ENCODE results near the gene B3GNT2. TPM values are rescaled to one million over a fixed set of nuclear protein-coding genes. Genes with fewer than 3 reads are reported as not detected.

The B3GNT2 gene
- total and polyA plus RNA-seq, 2 of the 4 experiments (the other 2 are of a cell fraction) = 5.0 to 11.1 TPM

GRCh38 chr2:62188416-62188815 lies 7.5 kb upstream of the B3GNT2 start:
- no peak overlapping the region for H3K18ac ChIP-seq (ENCODE audit: low read depth, low read length)
- H2BK5ac ChIP-seq (ENCODE audit: low read depth, low read length, poor library complexity, severe bottlenecking) = no peak overlapping the region
- H3K36me3 ChIP-seq (ENCODE audit: control insufficient read depth, insufficient read depth, low read length) = no peaks in the 10 kb centered on the region
- dilution Hi-C loops (cut with HindIII; ENCODE audit: low sequenced_read_pairs, unreplicated experiment) (no loop called here), in situ Hi-C loops (cut with MboI; ENCODE audit: low sequenced_read_pairs) (no loop called here), intact Hi-C loops (cut with micrococcal nuclease) (no loop called here)
- no peak overlapping the region for H3K56ac ChIP-seq (ENCODE audit: extremely low read depth, insufficient read depth, low read length)
- H3K23ac ChIP-seq (ENCODE audit: low read depth, low read length) = no peak overlapping the region
- H3K27ac ChIP-seq (ENCODE audit: insufficient read depth, low read length) = no peak overlapping the region
- H2AFZ ChIP-seq (replicated peaks; ENCODE audit: low read length, poor library complexity) = no peak overlapping the region
- H2BK20ac ChIP-seq (ENCODE audit: low read depth, low read length) = no peak overlapping the region
- H3K9me3 ChIP-seq (ENCODE audit: control insufficient read depth, insufficient read depth, low read length) = peaks cover 2% of the 10 kb centered on the region; the same call in 1 of the 2 replicates
- no peak overlapping the region for H3K9ac ChIP-seq (ENCODE audit: low read depth, low read length)
- ChIA-PET CTCF (no interaction called here), POLR2A (ENCODE audit: unreplicated experiment) (no interaction called here)
- no peak overlapping the region for H2BK120ac ChIP-seq (ENCODE audit: low read depth, low read length)
- no CpG with 5 or more reads among the region's 3 CpGs for WGBS, 2 experiments (ENCODE audit: extremely low coverage in 2 of 2, insufficient read length in 1 of 2)
- H2AK9ac ChIP-seq (replicated peaks; ENCODE audit: low read depth, low read length, poor library complexity) = no peak overlapping the region
- H3K79me1 ChIP-seq (ENCODE audit: low read depth in 1 of 2, low read length in 2 of 2) = no peaks in the 10 kb centered on the region
- H2BK15ac ChIP-seq (ENCODE audit: low read depth, low read length) = no peak overlapping the region
- H4K20me1 ChIP-seq (ENCODE audit: insufficient read depth, low read length) = no peaks in the 10 kb centered on the region
- no peak overlapping the region for H4K5ac ChIP-seq (ENCODE audit: low read depth, low read length)
- DNase-seq = no peak
- H2AK5ac ChIP-seq (ENCODE audit: low read depth, low read length) = no peak overlapping the region
- no peak overlapping the region for H3K4ac ChIP-seq (ENCODE audit: low read depth, low read length)
- TF ChIP-seq, protein P1, sequence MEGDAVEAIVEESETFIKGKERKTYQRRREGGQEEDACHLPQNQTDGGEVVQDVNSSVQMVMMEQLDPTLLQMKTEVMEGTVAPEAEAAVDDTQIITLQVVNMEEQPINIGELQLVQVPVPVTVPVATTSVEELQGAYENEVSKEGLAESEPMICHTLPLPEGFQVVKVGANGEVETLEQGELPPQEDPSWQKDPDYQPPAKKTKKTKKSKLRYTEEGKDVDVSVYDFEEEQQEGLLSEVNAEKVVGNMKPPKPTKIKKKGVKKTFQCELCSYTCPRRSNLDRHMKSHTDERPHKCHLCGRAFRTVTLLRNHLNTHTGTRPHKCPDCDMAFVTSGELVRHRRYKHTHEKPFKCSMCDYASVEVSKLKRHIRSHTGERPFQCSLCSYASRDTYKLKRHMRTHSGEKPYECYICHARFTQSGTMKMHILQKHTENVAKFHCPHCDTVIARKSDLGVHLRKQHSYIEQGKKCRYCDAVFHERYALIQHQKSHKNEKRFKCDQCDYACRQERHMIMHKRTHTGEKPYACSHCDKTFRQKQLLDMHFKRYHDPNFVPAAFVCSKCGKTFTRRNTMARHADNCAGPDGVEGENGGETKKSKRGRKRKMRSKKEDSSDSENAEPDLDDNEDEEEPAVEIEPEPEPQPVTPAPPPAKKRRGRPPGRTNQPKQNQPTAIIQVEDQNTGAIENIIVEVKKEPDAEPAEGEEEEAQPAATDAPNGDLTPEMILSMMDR (conservative IDR thresholded peaks at IDR 0.05; ENCODE audit: low read depth, low read length) = no peak
- TF ChIP-seq RCOR1 (IDR thresholded peaks at IDR 0.05; ENCODE audit: insufficient replicate concordance, low read length) (no peak), CEBPB (IDR thresholded peaks at IDR 0.05; ENCODE audit: low read depth, low read length) (no peak), BHLHE40 (IDR thresholded peaks at IDR 0.05; ENCODE audit: low read depth, low read length) (no peak), POLR2A (IDR thresholded peaks at IDR 0.05; ENCODE audit: low read depth, low read length) (no peak), USF2 (IDR thresholded peaks at IDR 0.05; ENCODE audit: low read depth, low read length) (no peak), CHD1 (IDR thresholded peaks at IDR 0.05; ENCODE audit: low read depth, low read length) (no peak), FOS (IDR thresholded peaks at IDR 0.05; ENCODE audit: low read depth, low read length) (no peak), MXI1 (IDR thresholded peaks at IDR 0.05; ENCODE audit: borderline replicate concordance, low read depth, low read length) (no peak), MAFK (IDR thresholded peaks at IDR 0.05; ENCODE audit: low read depth, low read length) (no peak), RAD21 (IDR thresholded peaks at IDR 0.05; ENCODE audit: low read length) (no peak), NFE2L2 (IDR thresholded peaks at IDR 0.05; ENCODE audit: low read depth, low read length) (no peak), MAZ (IDR thresholded peaks at IDR 0.05; ENCODE audit: borderline replicate concordance, low read depth, low read length) (no peak), RFX5 (IDR thresholded peaks at IDR 0.05; ENCODE audit: low read depth, low read length) (no peak), SMC3 (IDR thresholded peaks at IDR 0.05; ENCODE audit: low read depth, low read length) (no peak)
- TF ChIP-seq, protein P2, sequence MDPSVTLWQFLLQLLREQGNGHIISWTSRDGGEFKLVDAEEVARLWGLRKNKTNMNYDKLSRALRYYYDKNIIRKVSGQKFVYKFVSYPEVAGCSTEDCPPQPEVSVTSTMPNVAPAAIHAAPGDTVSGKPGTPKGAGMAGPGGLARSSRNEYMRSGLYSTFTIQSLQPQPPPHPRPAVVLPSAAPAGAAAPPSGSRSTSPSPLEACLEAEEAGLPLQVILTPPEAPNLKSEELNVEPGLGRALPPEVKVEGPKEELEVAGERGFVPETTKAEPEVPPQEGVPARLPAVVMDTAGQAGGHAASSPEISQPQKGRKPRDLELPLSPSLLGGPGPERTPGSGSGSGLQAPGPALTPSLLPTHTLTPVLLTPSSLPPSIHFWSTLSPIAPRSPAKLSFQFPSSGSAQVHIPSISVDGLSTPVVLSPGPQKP (IDR thresholded peaks at IDR 0.05; ENCODE audit: borderline replicate concordance, low read depth, low read length) = no peak
- no peak overlapping the region for H3K4me3 ChIP-seq (ENCODE audit: insufficient read depth, low read depth, low read length)
- H3K14ac ChIP-seq (replicated peaks; ENCODE audit: low read depth, low read length) = no peak overlapping the region
- BruUV-seq (replicated peaks) = no TSS peak
- peaks cover 15% of the 10 kb centered on the region for H3K27me3 ChIP-seq (ENCODE audit: control insufficient read depth, insufficient read depth, low read length)
- H4K91ac ChIP-seq (ENCODE audit: insufficient read depth, low read depth, low read length) = no peak overlapping the region
- H3K4me1 ChIP-seq (ENCODE audit: control insufficient read depth, insufficient read depth, low read length) = no peaks in the 10 kb centered on the region
- no peak overlapping the region for H3K4me2 ChIP-seq (ENCODE audit: low read depth, low read length)
- H4K8ac ChIP-seq (ENCODE audit: low read depth in 2 of 2, low read length in 2 of 2) = no peak overlapping the region
- no peak for ATAC-seq (ENCODE audit: low read depth)
- no peaks in the 10 kb centered on the region for H3K9me1 ChIP-seq (ENCODE audit: insufficient read depth, low read length)
